H9 (cell line): Measurements from ENCODE around the gene AGMO. TPM values are rescaled to one million over a fixed set of nuclear protein-coding genes. Genes with fewer than 3 reads are reported as not detected.

Source experiments
- DNase-seq: peaks from one replicate; pipeline ENCODE4 v3.0.0-alpha.2; 2017
- H2AFZ ChIP-seq: one replicate; pipeline ENCODE4 v1.6.1; 2013; ENCODE audit warnings: mild to moderate bottlenecking, low read length, control low read depth, moderate library complexity
- H2AK5ac ChIP-seq: 2 replicates; pipeline ENCODE4 v1.6.1; 2013; ENCODE audit warnings: low read length, control low read depth, mixed read lengths; ENCODE audit not compliant: insufficient read length
- H2BK120ac ChIP-seq: one replicate; pipeline ENCODE4 v1.6.1; 2013; ENCODE audit warnings: low read depth, mild to moderate bottlenecking, low read length, control low read depth, inconsistent platforms; ENCODE audit not compliant: poor library complexity, severe bottlenecking
- H2BK12ac ChIP-seq: 2 replicates; pipeline ENCODE4 v1.6.1; 2013; ENCODE audit warnings: low read length, control low read depth, mixed read lengths, low read depth; ENCODE audit not compliant: insufficient read length
- H2BK15ac ChIP-seq: 2 replicates; pipeline ENCODE4 v1.6.1; 2013; ENCODE audit warnings: low read depth, low read length, control low read depth
- H2BK20ac ChIP-seq: one replicate; pipeline ENCODE4 v1.6.1; 2013; ENCODE audit warnings: low read depth, mild to moderate bottlenecking, low read length, control low read depth, inconsistent platforms; ENCODE audit not compliant: poor library complexity, severe bottlenecking
- H2BK5ac ChIP-seq: 2 replicates; pipeline ENCODE4 v1.6.1; 2013; ENCODE audit warnings: low read length, control low read depth, mixed read lengths; ENCODE audit not compliant: insufficient read length
- H3K14ac ChIP-seq: 2 replicates; pipeline ENCODE4 v1.6.1; 2013; ENCODE audit warnings: low read length, control low read depth; ENCODE audit not compliant: insufficient read depth
- H3K18ac ChIP-seq: 2 replicates; pipeline ENCODE4 v1.6.1; 2013; ENCODE audit warnings: low read depth, mild to moderate bottlenecking, mixed read lengths, low read length, control low read depth; ENCODE audit not compliant: insufficient read length
- H3K23ac ChIP-seq: 2 replicates; pipeline ENCODE4 v1.6.1; 2013; ENCODE audit warnings: low read length, control low read depth, mixed read lengths, low read depth; ENCODE audit not compliant: insufficient read length
- H3K23me2 ChIP-seq: 2 replicates; pipeline ENCODE4 v1.6.1; 2013; ENCODE audit warnings: low read depth, mild to moderate bottlenecking, mixed read lengths, low read length, control low read depth; ENCODE audit not compliant: insufficient read length, poor library complexity, severe bottlenecking
- H3K27ac ChIP-seq: 2 replicates; pipeline ENCODE4 v1.5.1; 2013; ENCODE audit warnings: low read length, control low read depth, mixed read lengths, low read depth; ENCODE audit not compliant: insufficient read length
- H3K27me3 ChIP-seq: 2 replicates; pipeline ENCODE4 v1.6.1; 2013; ENCODE audit warnings: low read length, control low read depth, inconsistent platforms; ENCODE audit not compliant: insufficient read depth
- H3K4ac ChIP-seq: 2 replicates; pipeline ENCODE4 v1.6.1; 2013; ENCODE audit warnings: low read depth, mild to moderate bottlenecking, control low read depth, inconsistent platforms, low read length, moderate library complexity
- H3K4me1 ChIP-seq: 2 replicates; pipeline ENCODE4 v1.6.1; 2013; ENCODE audit warnings: low read length, control low read depth, inconsistent platforms; ENCODE audit not compliant: insufficient read depth
- H3K4me2 ChIP-seq: 2 replicates; pipeline ENCODE4 v1.6.1; 2013; ENCODE audit warnings: low read length, control low read depth, mixed read lengths; ENCODE audit not compliant: insufficient read length, insufficient read depth
- H3K56ac ChIP-seq: 2 replicates; pipeline ENCODE4 v1.6.1; 2013; ENCODE audit warnings: low read depth, mild to moderate bottlenecking, mixed read lengths, low read length, control low read depth; ENCODE audit not compliant: insufficient read length
- H3K79me1 ChIP-seq: 2 replicates; pipeline ENCODE4 v1.6.1; 2013; ENCODE audit warnings: low read depth, mild to moderate bottlenecking, moderate library complexity, low read length, control low read depth, inconsistent platforms; ENCODE audit not compliant: insufficient read depth, poor library complexity, severe bottlenecking
- H3K79me2 ChIP-seq: 2 replicates; pipeline ENCODE4 v1.6.1; 2013; ENCODE audit warnings: low read length, control low read depth, inconsistent platforms; ENCODE audit not compliant: insufficient read depth
- H3K9ac ChIP-seq: 2 replicates; pipeline ENCODE4 v1.6.1; 2013; ENCODE audit warnings: low read length, control low read depth, mixed read lengths; ENCODE audit not compliant: insufficient read length; ENCODE audit errors: extremely low read depth
- H3K9me3 ChIP-seq: one replicate; pipeline ENCODE4 v1.6.1; 2013; ENCODE audit warnings: low read depth, low read length, inconsistent platforms; ENCODE audit not compliant: control insufficient read depth
- H3T11ph ChIP-seq: one replicate; pipeline ENCODE4 v1.6.1; 2013; ENCODE audit warnings: mild to moderate bottlenecking, low read length, control low read depth, inconsistent platforms
- H4K20me1 ChIP-seq: one replicate; pipeline ENCODE4 v1.6.1; 2013; ENCODE audit not compliant: control insufficient read depth, insufficient read length, insufficient read depth
- H4K5ac ChIP-seq: 2 replicates; pipeline ENCODE4 v1.6.1; 2013; ENCODE audit warnings: low read depth, mild to moderate bottlenecking, mixed read lengths, low read length, control low read depth; ENCODE audit not compliant: insufficient read length
- H4K8ac ChIP-seq: replicated peaks from 2 replicates; pipeline ENCODE4 v1.6.1; 2013; ENCODE audit warnings: low read length, control low read depth, mixed read lengths, low read depth; ENCODE audit not compliant: insufficient read length
- H4K91ac ChIP-seq: 2 replicates; pipeline ENCODE4 v1.6.1; 2013; ENCODE audit warnings: low read depth, mild to moderate bottlenecking, moderate library complexity, mixed read lengths, low read length, control low read depth; ENCODE audit not compliant: insufficient read length
- H3K27ac Mint-ChIP-seq, 3 experiments: 2 replicates in 2 of 3; 3 replicates in 1 of 3; pipeline ENCODE4 v1.8.0; 2020 to 2021; ENCODE audit warnings: mixed read lengths in 3 of 3, mild to moderate bottlenecking in 1 of 3, moderate library complexity in 1 of 3
- H3K27me3 Mint-ChIP-seq: 2 replicates; pipeline ENCODE4 v1.8.0; 2021; ENCODE audit warnings: low read depth, mild to moderate bottlenecking, moderate library complexity, mixed read lengths
- H3K36me3 Mint-ChIP-seq, 3 experiments: 2 replicates in 2 of 3; 3 replicates in 1 of 3; pipeline ENCODE4 v1.8.0; 2020 to 2021; ENCODE audit warnings: low read depth in 3 of 3, mixed read lengths in 3 of 3; ENCODE audit not compliant: insufficient read depth in 1 of 3
- H3K4me1 Mint-ChIP-seq, 2 experiments: 2 replicates each; pipeline ENCODE4 v1.8.0; 2020; ENCODE audit warnings: mixed read lengths in 2 of 2
- H3K4me3 Mint-ChIP-seq, 2 experiments: 2 replicates in 1 of 2; 3 replicates in 1 of 2; pipeline ENCODE4 v1.8.0; 2020 to 2021; ENCODE audit warnings: mild to moderate bottlenecking in 2 of 2, mixed read lengths in 2 of 2, moderate library complexity in 1 of 2
- H3K9me3 Mint-ChIP-seq, 2 experiments: 2 replicates in 1 of 2; 3 replicates in 1 of 2; pipeline ENCODE4 v1.8.0; 2020; ENCODE audit warnings: mild to moderate bottlenecking in 2 of 2, mixed read lengths in 2 of 2, moderate library complexity in 1 of 2
- WGBS: extraction: QIAGEN DNeasy Blood & Tissue Kit; methylation state at CpG from one replicate; pipeline ENCODE4 v1.1.7; 2013; ENCODE audit warnings: missing lambda C conversion rate, low lambda C conversion rate, mixed read lengths; ENCODE audit not compliant: insufficient read length; ENCODE audit errors: extremely low coverage; 5-methylcytosine and 5-hydroxymethylcytosine counted together
- total RNA-seq: library from RNA; stranded (reverse); gene quantifications from 2 replicates; pipeline ENCODE4 v1.2.1, GENCODE V29; 2021
- TF ChIP-seq, protein P1 (sequence below): fragments of 200-600 bp; sonication (generic); conservative IDR thresholded peaks from 3 replicates; pipeline ENCODE4 v1.8.0; 2021; ENCODE audit warnings: antibody characterized with exemption, mild to moderate bottlenecking

Gene AGMO
- total RNA-seq, 1 experiment from 2014 or later = 0.70 TPM

DNA sequence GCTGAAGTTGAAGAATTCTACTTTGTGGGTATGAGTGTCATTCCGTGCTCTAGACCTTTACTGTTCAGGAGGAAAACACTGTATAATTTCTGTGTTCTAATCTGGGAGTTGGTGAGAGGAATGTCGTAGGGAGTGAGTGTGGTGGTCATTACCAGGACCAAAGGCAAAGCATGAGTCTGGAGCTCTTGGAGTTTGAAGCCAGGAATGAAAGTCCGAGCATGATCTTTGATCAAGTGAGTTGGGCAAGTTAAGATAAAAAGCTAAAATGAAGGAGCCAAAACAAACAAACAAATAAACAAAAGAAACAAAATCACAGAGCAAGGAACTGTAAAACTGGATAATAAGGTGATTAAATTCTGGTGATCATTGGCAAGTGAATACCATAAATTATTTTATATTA lies 161.4 kb downstream of the AGMO start:
- Mint-ChIP-seq H3K36me3 (peaks cover 3 to 10% (median 5%) of the 10 kb centered on the region in 3 experiments), H3K4me3 (no peak overlapping the region), H3K9me3 (peaks cover 4 to 10% of the 10 kb centered on the region in 2 experiments; a peak in 4 of 5 replicates), H3K27me3 (no peaks in the 10 kb centered on the region; the same call in 1 of the 2 replicates), H3K27ac (no peak overlapping the region; a peak in 2 of 7 replicates), H3K4me1 (peaks cover 4 to 5% of the 10 kb centered on the region in 2 experiments; a peak in 2 of 4 replicates)
- TF ChIP-seq, protein P1, sequence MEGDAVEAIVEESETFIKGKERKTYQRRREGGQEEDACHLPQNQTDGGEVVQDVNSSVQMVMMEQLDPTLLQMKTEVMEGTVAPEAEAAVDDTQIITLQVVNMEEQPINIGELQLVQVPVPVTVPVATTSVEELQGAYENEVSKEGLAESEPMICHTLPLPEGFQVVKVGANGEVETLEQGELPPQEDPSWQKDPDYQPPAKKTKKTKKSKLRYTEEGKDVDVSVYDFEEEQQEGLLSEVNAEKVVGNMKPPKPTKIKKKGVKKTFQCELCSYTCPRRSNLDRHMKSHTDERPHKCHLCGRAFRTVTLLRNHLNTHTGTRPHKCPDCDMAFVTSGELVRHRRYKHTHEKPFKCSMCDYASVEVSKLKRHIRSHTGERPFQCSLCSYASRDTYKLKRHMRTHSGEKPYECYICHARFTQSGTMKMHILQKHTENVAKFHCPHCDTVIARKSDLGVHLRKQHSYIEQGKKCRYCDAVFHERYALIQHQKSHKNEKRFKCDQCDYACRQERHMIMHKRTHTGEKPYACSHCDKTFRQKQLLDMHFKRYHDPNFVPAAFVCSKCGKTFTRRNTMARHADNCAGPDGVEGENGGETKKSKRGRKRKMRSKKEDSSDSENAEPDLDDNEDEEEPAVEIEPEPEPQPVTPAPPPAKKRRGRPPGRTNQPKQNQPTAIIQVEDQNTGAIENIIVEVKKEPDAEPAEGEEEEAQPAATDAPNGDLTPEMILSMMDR = no peak
- no peak overlapping the region for H2BK12ac ChIP-seq
- H2AFZ ChIP-seq = no peak overlapping the region
- no peaks in the 10 kb centered on the region for H4K20me1 ChIP-seq
- H2BK15ac ChIP-seq = no peak overlapping the region
- no peak overlapping the region for H2BK20ac ChIP-seq
- H3K9ac ChIP-seq = no peak overlapping the region
- H4K5ac ChIP-seq = no peak overlapping the region
- no peak overlapping the region for H3K14ac ChIP-seq
- WGBS = no CpG with 5 or more reads among the region's 3 CpGs
- no peak overlapping the region for H4K91ac ChIP-seq
- no peak for DNase-seq
- H3T11ph ChIP-seq = no peak overlapping the region
- H4K8ac ChIP-seq = no peak overlapping the region
- no peak overlapping the region for H3K4ac ChIP-seq
- no peaks in the 10 kb centered on the region for H3K9me3 ChIP-seq
- no peaks in the 10 kb centered on the region for H3K4me1 ChIP-seq
- H3K23me2 ChIP-seq = no peaks in the 10 kb centered on the region
- H3K4me2 ChIP-seq = no peak overlapping the region
- H3K27ac ChIP-seq = no peak overlapping the region
- H2AK5ac ChIP-seq = no peak overlapping the region
- no peak overlapping the region for H3K56ac ChIP-seq
- H3K79me1 ChIP-seq = no peaks in the 10 kb centered on the region
- no peaks in the 10 kb centered on the region for H3K27me3 ChIP-seq
- no peak overlapping the region for H2BK120ac ChIP-seq
- no peak overlapping the region for H3K18ac ChIP-seq
- no peak overlapping the region for H3K23ac ChIP-seq
- no peaks in the 10 kb centered on the region for H3K79me2 ChIP-seq
- no peak overlapping the region for H2BK5ac ChIP-seq
